ENCODE data around the gene ITK.
"Not testable (repeated sequence)": the region's sequence is repeated elsewhere in the genome, so short reads cannot be mapped to it uniquely, and the experiment has no call there.

ITK gene

GRCh38 chr5:157184117-157184670, 3.6 kb downstream of the ITK start:
- DNase-seq (ENCODE audit: low read depth): no peak
- no peak overlapping the region for H3K4me3 ChIP-seq (ENCODE audit: low read length)
- no peak for TF ChIP-seq CTCF (IDR thresholded peaks at IDR 0.05; ENCODE audit: insufficient read depth, low read depth, low read length, missing control alignments)

DNA sequence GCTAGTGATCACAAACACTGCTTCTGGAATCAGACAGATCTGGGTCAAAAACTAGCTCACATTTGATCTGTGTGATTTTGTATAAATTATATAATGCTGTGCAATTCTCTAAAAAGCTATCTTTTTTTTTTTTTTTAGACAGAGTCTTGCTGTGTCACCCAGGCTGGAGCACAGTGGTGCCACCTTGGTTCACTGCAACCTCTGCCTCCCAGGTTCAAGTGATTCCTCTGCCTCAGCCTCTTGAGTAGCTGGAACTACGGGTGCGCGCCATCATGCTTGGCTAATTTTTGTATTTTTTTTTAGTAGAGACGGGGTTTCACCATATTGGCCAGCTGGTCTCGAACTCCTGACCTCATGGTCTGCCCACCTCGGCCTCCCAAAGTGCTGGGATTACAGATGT, 4.5 kb downstream of the ITK start:
- H3K4me3 ChIP-seq (ENCODE audit: low read length); DNase-seq (ENCODE audit: low read depth): not testable (repeated sequence)

GRCh38 chr5:157186309-157187045, 5.8 kb downstream of the ITK start:
- DNase-seq (ENCODE audit: low read depth): no peak
- no peak overlapping the region for H3K4me3 ChIP-seq (ENCODE audit: low read length)
- no peak for TF ChIP-seq CTCF (IDR thresholded peaks at IDR 0.05; ENCODE audit: insufficient read depth, low read depth, low read length, missing control alignments)

DNA sequence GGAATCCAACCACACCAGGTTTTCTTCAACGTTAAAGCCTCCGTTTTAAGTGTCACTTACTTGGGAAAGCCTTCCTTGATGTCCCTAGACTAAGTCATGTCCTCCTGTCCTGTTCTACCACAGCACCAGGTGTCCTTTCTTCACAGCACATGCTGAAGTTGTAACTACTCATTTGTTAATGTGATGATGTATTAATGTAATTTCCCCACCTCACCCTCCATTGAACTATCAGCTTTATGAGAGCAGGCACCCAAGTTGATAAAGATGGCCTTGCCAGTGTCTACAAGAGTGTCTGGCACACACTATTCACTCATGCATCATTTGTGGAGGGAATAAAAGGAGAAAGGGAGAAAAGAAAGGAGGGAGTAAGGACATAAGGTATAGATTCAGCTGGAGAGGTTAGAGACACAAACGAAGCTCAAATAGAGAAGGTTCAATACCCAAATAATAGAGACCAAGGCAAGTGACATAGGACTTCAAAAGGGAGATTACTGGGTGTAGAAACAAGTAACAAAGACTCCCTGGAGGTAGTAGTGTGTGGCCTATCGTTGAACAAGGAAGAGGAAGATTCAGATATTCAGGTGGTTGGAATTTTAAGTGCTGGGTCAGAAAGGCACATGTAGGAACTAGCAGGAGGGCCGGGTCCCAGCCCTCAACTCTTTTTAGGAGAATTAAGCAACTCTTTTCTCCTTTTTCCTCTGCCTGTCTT, 6.6 kb downstream of the ITK start:
- H3K4me3 ChIP-seq (ENCODE audit: low read length): no peak overlapping the region
- no peak for DNase-seq (ENCODE audit: low read depth)
- no peak for TF ChIP-seq CTCF (IDR thresholded peaks at IDR 0.05; ENCODE audit: insufficient read depth, low read depth, low read length, missing control alignments)

DNA sequence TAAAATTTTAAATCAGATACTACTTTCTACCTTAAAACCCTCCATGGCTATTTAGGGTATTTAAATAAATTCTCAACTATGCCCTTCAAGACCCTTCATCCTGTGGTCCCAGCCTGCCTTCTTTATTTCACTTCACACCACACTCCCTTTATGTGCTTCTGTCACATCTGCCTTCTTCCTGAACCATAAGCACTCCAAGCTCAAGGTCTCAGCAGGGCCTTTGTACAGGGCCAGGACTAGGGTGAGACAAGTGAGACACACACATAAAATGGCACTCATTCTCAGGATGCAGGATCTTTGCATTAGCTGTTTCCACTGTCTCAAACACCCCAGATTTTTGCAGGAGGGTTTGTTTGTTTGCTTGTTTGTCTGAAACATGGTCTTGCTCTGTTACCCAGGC, 7.6 kb downstream of the ITK start:
- no peak for TF ChIP-seq CTCF (IDR thresholded peaks at IDR 0.05; ENCODE audit: insufficient read depth, low read depth, low read length, missing control alignments)
- H3K4me3 ChIP-seq (ENCODE audit: low read length): no peak overlapping the region
- no peak for DNase-seq (ENCODE audit: low read depth)

GRCh38 chr5:157189223-157189622, 8.6 kb downstream of the ITK start:
- H3K4me3 ChIP-seq (ENCODE audit: low read length): no peak overlapping the region
- no peak for DNase-seq (ENCODE audit: low read depth)
- TF ChIP-seq CTCF (IDR thresholded peaks at IDR 0.05; ENCODE audit: insufficient read depth, low read depth, low read length, missing control alignments): no peak

DNA sequence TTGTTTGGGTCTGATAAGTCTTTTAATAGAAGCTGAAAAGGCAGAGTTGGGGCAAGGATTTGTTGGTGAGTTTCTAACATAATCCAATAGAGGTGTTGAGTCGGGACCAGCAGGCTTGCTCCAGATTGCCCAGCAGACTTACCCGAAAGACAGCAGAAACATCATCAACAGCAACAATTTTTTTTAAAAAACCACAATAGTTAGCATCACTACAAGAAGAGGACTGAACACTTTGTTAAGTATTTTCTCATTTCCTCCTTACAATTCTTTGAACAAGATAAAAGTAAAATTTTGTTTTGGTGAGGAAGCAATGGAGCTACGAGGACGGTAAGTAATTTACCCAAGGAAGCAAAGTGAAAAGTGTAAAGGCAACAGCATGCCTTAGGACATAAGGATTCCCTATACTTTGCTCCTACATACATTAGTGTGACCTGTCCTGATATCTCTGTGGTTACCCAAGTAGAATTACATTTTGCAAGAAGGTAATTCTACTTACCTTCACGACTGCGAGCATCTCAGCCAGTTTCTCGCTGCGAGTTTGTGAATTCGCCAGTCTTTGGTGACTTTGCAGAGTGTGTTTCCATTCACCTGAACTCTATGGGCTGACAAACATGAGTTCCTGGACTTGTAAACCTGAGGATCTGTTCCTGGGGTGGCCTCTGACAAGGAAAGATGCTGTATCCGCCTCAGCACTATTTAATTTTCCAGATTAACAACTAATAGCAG, 13.2 kb downstream of the ITK start:
- no peak overlapping the region for H3K4me3 ChIP-seq (ENCODE audit: low read length)
- no peak for DNase-seq (ENCODE audit: low read depth)

More for the DNA sequence above, 13.2 kb downstream of the ITK start:
- no peak for TF ChIP-seq CTCF (IDR thresholded peaks at IDR 0.05; ENCODE audit: insufficient read depth, low read depth, low read length, missing control alignments)

Data from epithelial cell of esophagus (primary cell).